Mammary epithelial cell (primary cell): Measurements from ENCODE around the gene OR52N5.

Experiments used
- CTCF ChIP-seq, 2 donors: IDR thresholded peaks in 1 of 2; conservative IDR thresholded peaks in 1 of 2; 2 replicates each; pipeline ENCODE4 v1.5.1; 2011 to 2012; ENCODE audit warnings: inconsistent platforms in 2 of 2, low read length in 2 of 2, mild to moderate bottlenecking in 2 of 2, control low read depth in 1 of 2, low read depth in 1 of 2; ENCODE audit not compliant: insufficient read depth in 1 of 2; ENCODE audit errors: extremely low read depth in 1 of 2
- EZH2 ChIP-seq: IDR thresholded peaks from 2 replicates; pipeline ENCODE4 v1.6.1; 2012; ENCODE audit warnings: low read length, inconsistent platforms, borderline replicate concordance

GRCh38 chr11:5767056-5767455 lies 16.1 kb downstream of the OR52N5 start:
- TF ChIP-seq CTCF (conservative IDR thresholded peaks at IDR 0.05 in 1 of 2, IDR thresholded peaks at IDR 0.05 in 1 of 2; ENCODE audit: extremely low read depth in 1 of 2, insufficient read depth in 1 of 2, low read depth in 1 of 2, low read length in 2 of 2) = no peak
- no peak for TF ChIP-seq EZH2
